ENCODE measurements around the gene N4BP2L2.
"Not testable (repeated sequence)": the region's sequence is repeated elsewhere in the genome, so short reads cannot be mapped to it uniquely, and the experiment has no call there.

N4BP2L2 gene

DNA sequence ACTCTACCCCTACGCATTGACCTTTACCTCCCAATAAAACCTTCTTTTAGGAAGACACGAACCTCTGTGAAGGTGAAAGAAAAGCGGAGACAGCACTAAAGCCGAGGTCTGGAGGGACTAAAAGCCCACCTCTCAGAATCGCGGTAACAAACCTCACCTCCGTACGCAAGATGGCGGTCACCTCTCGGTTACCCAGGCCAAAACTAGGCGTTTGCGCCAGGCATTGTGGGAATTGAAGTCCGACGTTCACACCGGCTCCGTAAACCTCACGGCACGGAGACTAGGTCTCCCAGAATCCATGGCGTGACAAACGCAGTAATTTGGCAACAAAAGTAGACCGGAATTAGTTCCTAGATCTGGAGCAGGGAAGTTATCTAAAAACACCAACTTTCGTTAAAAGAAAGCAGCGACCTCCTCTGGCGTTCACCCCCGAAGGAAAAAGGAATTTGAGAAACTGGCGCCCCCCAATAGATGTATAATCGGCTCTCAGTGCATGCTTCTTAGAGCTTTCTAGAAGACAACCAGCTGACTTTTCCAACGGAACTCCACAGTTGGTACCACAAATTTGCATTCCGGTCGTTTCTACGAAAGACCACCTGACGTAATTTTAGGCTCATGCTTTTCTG, at the start of gene N4BP2L2:
Gene N4BP2L2 (minus strand): TSS at position 175 of the 626 bp plus-strand sequence. CDS start 1,768 bp downstream, outside the sequence.
- DNase-seq (ENCODE audit: low spot score): peak; percentile 99

DNA sequence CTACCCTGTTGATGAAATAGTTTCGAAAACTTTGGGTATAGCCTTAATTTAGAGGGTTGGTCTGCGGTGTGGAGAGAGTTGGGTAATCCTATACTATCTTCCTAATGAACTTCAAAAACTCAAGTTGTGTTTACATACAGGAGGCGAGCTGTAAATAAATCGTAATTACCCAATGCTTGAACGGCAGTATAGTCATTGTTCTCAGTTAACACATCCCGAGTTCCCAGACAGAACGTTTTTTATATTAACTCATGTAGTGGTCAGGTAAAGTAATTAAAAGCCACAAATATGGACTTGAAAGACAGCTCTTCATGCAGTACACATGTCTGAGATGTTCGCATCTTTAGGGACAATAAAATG, 49.2 kb upstream of the N4BP2L2 start:
- DNase-seq (ENCODE audit: low spot score): no peak

DNA sequence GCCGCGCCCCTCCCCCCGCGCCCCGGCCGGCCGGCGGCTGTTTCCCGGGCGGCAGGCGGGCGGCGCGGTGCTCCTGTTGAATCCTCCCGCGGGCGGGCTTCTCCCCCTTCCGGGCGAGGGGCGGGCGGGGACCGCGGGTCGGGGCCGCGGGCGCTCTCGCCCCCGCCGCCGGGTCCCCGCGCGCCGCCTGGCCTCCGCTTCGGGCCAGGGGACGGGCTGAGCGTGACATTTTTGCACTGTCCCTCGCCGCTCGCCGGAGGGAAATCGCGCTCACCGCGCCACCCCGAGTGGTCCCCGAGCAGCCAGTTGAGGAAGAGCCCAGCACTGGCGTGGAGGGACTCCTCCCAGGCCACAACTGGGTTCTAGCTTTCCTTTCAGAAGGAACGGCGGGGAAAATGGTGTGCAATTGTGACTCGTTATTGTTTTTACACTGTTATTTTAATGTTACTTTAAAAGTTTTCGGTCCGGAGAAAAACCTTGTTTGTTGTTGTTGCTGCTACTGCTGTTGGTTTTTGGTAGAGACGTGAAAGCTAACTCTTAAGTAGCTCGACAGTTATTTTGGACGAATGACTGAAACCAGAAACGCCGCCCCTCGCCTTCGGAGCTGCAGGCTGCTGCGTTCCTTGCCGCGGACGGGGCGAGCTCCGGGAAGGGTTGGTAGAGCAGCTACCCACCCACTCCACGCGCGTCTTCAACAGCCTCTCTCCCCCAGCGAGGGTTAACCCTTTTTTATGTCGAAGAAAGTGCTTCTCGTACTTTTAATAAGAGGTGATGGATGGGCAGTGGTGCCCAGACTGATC, 48.6 kb upstream of the N4BP2L2 start:
- DNase-seq (ENCODE audit: low spot score): peak; percentile 76

DNA sequence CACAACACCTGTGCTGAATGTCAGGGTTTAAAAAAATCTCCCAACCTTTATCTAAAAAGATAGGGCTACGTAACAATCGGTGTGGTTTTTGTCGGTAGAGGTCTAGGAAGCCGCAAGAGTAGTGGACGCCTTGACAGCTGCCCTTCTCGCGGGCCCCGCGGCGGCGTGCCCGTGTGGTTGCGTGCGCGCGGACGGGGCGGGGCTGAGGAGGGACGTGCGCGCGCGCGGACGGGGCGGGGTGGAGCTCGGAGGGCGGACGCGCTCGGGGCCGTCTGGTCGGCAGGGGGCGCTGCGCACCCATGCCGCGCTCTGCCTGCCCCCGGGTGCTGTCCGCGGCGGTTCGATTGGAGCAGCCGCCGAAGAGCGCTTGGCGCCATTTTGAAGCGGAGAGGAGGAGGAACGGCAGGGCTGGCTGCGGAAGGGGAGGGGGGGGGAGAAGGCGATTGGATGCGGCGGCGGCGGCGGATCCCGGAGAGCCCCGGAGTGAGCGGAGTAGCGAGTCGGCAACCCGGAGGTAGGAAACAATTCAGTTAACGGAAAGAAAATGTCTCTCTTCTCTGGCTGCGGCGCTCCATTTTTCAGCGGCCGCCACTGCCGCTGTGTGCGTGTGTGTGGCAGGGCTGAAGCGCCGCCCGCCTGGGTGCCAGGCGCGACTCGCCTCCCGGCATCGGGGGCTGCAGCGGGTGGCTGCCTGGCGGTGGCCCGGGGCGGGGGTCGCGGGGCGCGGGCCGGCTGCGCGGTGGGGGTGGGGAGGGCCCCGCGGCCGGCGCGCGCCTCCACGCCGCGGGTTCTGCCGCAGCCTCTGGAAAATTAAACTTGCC, 47.7 kb upstream of the N4BP2L2 start, which contains the start of gene PDS5B:
Gene PDS5B (plus strand): TSS at position 373 of the 821 bp plus-strand sequence. CDS start 62,321 bp downstream, outside the sequence.
- peak; percentile 96 for DNase-seq (ENCODE audit: low spot score)

DNA sequence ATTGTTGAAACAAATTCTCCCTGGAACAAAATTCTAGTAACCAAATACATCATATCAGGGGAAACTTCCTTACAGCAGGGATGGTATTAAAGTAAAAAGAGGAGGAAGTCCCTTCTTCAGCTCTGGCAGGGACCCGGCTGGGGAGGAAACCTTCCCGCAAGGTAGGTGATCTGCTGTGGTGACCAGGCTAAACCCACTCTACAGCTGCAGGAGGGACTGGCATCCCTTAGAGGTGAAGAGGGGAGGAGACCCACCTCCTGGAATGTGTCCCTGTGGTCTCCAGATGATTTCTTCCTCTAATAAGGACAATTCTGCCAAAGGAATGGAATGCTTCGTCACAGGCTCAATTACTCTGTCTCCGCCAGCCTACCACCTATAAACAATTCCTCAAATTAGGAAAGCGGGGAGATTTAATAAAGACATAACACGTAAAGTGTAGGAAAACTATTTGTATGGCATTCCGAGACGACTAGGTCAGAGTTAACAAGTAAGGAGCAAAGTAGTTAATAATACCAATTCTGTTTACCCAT, 47.0 kb upstream of the N4BP2L2 start:
- DNase-seq (ENCODE audit: low spot score): peak; percentile 9

DNA sequence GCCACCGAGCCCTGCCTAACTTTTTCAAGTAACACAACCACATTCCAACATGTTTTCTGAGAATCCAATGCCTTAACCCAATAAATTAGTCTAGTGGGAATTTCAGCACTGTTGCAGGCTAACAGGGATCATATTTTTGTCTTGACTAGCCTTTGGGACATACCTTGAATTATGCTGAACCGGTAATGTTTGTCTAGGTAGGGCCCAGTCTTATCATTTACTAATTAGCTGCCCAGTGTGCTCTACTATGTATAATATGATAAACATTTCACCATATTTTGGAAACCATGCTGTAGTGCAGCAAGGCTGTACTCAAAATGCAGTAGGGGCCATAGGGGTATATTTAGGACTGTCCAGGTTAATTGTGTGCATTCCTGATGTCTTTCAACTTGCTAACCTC, 44.4 kb upstream of the N4BP2L2 start:
- no peak for DNase-seq (ENCODE audit: low spot score)

DNA sequence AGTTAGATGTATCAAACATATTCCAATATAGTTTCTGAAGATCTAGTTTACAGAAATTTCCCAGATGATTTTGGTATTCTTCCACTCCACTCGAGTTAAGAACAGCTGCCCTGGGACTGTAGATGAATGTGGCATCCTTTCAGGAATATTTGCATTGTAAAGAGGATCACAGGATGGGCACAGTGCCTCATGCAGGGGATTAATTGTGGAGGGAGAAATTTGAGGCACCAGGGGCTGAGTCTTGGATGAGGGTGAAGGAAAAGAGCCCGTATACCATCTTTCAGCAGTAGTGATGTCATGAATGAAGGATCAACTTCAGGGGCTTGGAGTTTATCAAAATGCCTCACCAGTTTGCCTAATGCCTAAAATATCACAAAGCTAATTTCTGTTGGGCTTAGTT, 43.7 kb upstream of the N4BP2L2 start:
- DNase-seq (ENCODE audit: low spot score): no peak

DNA sequence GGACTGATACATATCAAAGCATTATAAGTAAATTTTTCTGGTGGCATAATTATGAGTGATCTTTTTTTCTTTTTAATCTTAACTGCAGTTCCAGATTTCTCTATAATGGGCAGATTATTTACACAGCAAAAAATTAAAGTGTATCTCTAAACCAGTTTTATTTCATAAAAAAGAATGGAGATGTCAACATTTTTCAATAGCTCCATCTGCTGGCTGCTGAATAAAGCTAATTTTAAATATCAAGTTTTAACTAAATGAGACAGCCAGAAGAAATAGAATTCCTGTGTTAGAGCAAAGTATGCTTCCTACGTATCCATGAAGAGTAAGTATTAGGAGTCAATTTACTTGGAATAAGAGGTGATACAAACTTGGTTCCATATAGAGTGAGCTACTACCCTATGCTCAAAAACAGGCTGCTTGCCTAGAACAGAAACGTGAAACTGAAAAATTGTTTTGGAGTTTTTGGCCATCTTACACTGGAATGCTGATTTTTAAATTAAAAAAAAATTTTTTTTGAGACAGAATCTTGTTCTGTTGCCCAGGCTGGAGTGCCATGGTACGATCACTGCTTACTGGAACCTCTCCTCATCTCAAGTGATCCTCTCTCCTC, 42.7 kb upstream of the N4BP2L2 start:
- peak; percentile 27 for DNase-seq (ENCODE audit: low spot score)

DNA sequence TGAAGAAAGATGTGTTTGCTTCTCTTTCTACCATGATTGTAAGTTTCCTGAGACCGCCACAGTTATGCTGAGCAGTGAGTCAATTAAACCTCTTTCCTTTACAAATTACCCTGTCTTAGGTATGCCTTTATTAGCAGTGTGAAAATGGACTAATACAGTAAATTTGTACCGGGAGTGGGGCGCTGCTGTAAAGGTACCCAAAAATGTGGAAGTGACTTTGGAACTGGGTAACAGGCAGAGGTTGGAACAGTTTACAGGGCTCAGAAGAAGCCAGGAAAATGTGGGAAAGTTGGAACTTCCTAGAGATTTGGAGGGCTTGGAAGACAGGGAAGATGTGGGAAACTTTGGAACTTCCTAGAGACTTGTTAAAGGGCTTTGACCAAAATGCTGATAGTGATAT, 38.4 kb upstream of the N4BP2L2 start:
- no peak for DNase-seq (ENCODE audit: low spot score)

DNA sequence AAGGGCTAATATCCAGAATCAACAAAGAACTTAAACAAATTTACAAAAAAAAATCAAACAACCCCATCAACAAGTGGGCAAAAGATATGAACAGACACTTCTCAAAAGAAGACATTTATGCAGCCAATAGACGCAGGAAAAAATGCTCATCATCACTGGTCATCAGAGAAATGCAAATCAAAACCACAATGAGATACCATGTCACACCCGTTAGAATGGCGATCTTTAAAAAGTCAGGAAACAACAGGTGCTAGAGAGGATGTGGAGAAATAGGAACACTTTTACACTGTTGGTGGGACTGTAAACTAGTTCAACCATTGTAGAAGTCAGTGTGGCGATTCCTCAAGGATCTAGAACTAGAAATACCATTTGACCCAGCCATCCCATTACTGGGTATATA, 37.1 kb upstream of the N4BP2L2 start:
- DNase-seq (ENCODE audit: low spot score): not testable (repeated sequence)

DNA sequence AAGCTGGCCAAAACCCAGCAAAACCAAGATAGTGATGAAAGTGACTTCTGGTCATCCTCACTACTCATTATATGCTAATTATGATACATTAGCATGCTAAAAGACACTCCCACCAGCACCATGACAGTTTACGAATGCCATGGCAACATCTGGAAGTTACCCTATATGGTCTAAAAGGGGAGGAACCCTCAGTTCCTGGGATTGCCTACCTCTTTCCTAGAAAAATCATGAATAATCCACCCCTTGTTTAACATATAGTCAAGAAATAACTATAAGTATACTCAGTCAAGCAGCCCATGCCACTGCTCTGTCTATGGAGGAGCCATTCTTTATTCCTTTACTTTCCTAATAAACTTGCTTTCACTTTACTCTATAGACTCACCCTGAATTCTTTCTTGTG, 22.2 kb upstream of the N4BP2L2 start:
- not testable (repeated sequence) for DNase-seq (ENCODE audit: low spot score)

DNA sequence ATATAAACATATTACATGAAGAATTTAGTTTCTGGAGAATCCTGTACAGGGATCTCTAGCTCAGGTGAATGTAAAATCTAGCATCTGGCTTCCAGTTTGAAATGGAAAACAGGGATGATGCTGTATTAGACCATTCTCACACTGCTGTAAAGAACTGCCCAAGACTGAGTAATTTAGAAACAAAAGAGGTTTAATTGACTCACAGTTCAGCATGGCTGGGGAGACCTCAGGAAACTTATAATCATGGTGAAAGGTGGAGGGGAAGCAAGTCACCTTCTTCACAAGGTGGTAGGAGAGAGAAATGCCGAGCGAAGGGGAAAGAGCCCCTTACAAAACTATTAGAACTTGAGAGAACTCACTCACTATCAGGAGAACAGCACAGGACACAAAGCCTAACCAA, 17.0 kb upstream of the N4BP2L2 start:
- no peak for DNase-seq (ENCODE audit: low spot score)

DNA sequence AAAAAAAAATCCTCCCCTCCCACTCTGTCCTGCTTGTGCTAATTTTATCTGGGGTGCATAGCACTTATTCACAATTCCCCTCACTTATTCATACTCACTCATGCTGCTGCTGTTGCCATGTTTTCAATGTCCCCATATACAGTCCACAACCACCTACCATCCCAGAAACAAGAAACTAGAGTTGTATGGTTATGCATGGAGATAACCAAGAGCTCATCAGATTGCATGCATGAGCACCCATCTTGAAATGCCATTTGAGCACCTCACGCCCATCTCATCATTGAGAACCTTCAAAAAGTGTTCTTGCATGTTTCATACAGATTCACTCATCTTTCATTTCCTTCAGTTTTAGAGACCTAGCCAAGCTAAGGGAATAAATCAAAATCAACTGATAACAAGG, 15.1 kb upstream of the N4BP2L2 start:
- no peak for DNase-seq (ENCODE audit: low spot score)

DNA sequence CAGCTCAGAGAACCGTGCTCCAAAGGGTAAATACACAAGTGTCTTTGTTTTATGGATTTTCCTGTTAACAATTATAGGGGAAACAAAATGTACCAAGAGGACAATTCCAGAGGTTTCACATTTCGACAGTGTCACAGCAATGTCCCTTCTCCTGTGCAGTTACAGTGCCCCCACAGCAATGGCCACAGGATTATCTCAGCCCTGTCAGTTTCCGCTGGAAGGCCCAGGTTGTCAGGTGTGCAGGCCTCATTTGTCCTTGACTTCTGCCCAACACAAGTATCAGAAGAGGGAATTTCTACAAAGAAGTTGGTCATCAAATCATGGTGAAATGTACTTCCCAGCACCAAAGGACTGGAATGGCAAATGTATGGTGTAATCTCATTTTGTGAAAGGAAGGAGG, 11.2 kb upstream of the N4BP2L2 start:
- DNase-seq (ENCODE audit: low spot score): no peak

DNA sequence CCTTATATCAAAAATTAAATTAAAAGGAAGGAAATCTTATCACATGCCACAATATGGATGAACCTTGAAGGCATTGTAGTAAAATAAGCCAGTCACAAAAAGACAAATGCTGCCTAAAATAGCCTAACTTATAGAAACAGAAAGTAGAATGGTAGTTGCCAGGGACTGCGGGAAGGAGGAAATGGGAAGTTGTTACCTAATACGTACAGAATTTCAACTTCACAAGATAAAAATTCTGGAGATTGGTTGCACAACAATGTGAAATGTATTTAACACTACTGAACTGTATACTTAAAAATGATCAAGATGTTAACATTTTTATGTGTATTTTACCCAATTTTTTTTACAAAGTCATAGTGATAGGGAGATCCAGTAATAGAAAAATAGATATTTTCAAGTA, 10.2 kb upstream of the N4BP2L2 start:
- no peak for DNase-seq (ENCODE audit: low spot score)

DNA sequence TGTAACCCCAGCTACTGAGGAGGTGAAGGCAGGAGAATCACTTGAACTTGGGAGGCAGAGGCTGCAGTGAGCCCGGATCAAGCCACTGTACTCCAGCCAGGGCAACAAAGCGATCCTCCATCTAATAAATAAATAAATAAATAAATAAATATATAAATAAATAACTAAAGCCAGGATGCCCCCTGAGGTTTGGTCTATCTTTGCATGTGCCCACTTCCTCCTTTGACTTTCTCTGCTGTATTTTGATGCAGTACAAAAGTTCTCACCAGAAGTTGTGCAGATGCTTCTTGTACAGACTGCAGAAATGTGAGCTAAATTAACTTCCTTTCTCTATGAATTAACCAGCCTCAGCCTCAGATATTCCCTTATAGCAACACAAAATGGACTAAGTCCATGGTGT, 6.5 kb upstream of the N4BP2L2 start:
- DNase-seq (ENCODE audit: low spot score): no peak

DNA sequence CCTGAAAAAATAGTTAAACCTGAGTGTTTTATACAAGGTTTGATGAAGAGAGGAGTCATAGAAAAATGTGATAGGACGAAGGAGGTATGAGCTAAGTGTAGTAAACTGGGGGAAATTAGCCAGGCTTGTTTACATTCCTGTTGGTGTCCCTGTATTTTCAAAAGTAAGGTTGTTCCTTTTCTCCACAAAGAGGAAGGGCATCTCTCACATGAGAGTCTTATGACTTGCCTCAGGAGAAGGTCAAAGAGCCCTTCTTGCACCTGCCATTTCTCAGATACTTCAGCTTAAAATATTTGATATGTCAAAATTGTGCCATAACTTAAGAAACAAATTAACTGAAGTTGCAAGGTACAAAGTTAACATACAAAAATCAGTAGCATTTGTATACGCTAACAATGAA, 3.6 kb upstream of the N4BP2L2 start:
- DNase-seq (ENCODE audit: low spot score): no peak

DNA sequence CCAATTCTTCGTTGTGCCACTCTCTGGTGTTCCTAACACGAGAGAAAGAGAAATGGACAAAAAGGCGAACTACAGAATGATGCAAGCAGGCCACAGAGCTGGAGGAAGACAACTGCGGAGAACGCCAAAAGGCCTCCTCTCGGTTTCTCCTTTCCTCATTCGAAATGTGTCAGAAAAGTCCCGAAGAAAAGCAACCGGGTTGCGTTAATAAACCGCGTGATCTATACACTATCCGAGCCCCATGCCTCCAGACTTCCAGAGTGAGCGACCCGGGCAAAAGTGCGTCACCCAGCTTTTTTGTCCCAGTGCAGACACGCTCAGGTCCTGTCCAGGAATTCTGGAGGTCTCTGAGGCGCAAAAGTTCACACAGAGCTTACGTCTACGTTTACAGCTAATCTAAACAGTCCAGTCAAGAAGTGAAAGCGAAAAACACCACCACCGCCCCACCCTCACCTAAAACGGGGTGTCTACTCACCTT, 413 bp downstream of the N4BP2L2 start:
- DNase-seq (ENCODE audit: low spot score): no peak

DNA sequence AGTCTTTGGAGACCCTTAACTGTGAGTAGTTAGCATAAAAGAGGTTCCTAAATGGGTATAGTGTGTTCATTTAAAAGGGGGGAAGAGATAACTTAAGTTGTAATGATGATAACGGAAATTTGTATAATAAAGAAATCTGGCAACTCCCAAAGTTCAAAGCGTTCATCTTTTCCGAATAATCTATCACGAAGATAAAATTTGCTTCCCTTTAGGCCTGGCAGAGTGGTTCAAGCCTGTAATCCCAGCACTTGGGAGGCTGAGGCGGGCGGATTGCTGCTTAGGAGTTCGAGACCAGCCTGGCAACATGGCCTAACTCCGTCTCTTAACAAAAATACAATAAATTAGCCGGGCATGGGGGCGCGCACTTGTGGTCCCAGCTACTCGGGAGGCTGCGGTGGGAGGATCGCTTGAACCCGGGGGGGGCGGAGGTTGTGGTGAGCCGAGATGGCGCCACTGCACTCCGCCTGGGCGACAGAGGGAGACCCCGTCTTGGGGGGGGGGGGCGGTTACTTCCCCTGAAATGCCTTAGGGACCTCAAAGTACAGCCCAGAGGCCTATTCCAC, 934 bp downstream of the N4BP2L2 start:
- DNase-seq (ENCODE audit: low spot score): peak; percentile 4

DNA sequence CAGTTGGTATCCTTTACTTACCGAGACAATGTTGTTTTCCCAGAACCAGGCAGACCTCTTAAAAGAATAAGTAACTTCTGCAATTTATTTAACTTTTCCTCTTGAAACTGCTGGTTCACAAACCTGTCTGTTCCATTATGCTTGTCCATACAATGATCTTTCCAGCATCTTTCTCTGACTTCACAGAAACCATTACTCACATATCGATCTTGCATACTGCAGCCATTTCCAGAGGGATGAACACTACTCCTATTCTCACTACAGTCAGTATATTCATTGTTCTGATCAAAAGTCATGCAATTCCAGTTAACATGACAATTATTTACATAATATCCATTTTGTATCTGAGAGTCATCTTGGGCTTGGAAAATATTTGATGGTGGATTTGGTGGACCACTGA, 2.8 kb downstream of the N4BP2L2 start:
- DNase-seq (ENCODE audit: low spot score): no peak

DNA sequence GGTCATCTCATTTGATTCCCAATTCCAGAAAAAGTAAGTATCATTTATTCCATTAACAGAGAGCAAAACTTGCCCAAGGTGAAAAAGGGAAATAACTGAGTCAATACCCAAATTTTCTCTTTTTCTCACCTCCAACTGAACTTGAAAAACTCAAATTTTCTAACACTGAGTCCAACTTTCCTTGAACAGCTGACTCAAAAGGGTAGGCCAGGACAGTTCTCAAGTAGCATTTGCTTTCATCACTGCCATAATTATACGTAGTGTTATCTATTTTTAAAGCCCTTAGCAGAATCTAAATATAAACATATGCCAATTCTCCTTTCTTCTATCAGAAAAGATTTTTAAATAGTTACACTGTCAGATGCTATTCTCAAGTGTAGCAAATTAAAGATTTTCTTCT, 3.5 kb downstream of the N4BP2L2 start:
- no peak for DNase-seq (ENCODE audit: low spot score)

DNA sequence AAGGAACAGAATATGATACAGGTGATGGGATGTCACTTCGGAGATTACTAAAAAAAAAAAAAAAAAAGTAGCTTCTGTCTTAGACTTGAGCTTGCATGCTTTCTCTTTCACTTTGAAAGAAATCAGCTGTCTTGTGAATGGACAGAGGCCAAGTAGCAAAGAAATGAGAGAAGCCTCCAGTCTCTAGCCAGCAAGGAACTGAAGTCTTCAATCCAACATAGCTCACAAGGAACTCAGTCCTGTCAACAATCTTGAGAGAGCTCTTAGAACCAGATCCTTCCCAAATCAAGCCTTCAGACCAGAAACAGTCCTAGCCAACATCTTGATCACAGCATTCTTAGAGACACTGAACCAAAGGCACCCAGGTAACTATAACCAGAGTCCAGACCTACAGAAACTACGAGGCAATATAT, 7.7 kb downstream of the N4BP2L2 start:
- peak; percentile 48 for DNase-seq (ENCODE audit: low spot score)

All from Ammon's horn (tissue), 1 donor.